ENCODE results near the gene PDLIM3. TPM values are rescaled to one million over a fixed set of nuclear protein-coding genes. Genes with fewer than 3 reads are reported as not detected.

The PDLIM3 gene
- total RNA-seq, 2 donors from 2014 or later = 835 to 1,176 TPM

GRCh38 chr4:185504098-185505047, 30.9 kb downstream of the PDLIM3 start:
- Histone ChIP-seq H3K27ac (peak overlapping the region; percentile 63 to 81), H3K27me3 (replicated peaks; ENCODE audit: insufficient read depth) (no peaks in the 10 kb centered on the region), H3K4me1 (ENCODE audit: control insufficient read depth in 1 of 2, low read depth in 2 of 2) (peaks cover 0 to 7% of the 10 kb centered on the region in 2 donors), H3K4me3 (peak overlapping the region; percentile 11), H3K36me3 (peaks cover 35% of the 10 kb centered on the region), H3K9me3 (no peaks in the 10 kb centered on the region)
- peak; percentile 28 for DNase-seq (ENCODE audit: low spot score)
- ATAC-seq (ENCODE audit: insufficient number of reproducible peaks, low FRiP score, low read depth) = peak; percentile 79
- TF ChIP-seq CTCF (IDR thresholded peaks at IDR 0.05) = no peak

GRCh38 chr4:185502386-185502785, 32.9 kb downstream of the PDLIM3 start:
- H3K36me3 ChIP-seq = peaks cover 35% of the 10 kb centered on the region
- no peak overlapping the region for H3K4me3 ChIP-seq
- no peak for TF ChIP-seq CTCF (IDR thresholded peaks at IDR 0.05)
- no peaks in the 10 kb centered on the region for H3K9me3 ChIP-seq
- no peak for DNase-seq (ENCODE audit: low spot score)
- no peaks in the 10 kb centered on the region for H3K27me3 ChIP-seq (replicated peaks; ENCODE audit: insufficient read depth)
- ATAC-seq (ENCODE audit: insufficient number of reproducible peaks, low FRiP score, low read depth) = no peak
- H3K4me1 ChIP-seq (ENCODE audit: control insufficient read depth in 1 of 2, low read depth in 2 of 2) = peaks cover 0 to 7% of the 10 kb centered on the region in 2 donors
- no peak overlapping the region for H3K27ac ChIP-seq

- ATAC-seq (ENCODE audit: insufficient number of reproducible peaks, low FRiP score, low read depth) = no peak
- peaks cover 0 to 7% of the 10 kb centered on the region in 2 donors for H3K4me1 ChIP-seq (ENCODE audit: control insufficient read depth in 1 of 2, low read depth in 2 of 2)
- no peak for TF ChIP-seq CTCF (IDR thresholded peaks at IDR 0.05)
- DNase-seq (ENCODE audit: low spot score) = no peak
- no peaks in the 10 kb centered on the region for H3K27me3 ChIP-seq (replicated peaks; ENCODE audit: insufficient read depth)
- no peak overlapping the region for H3K4me3 ChIP-seq
- peaks cover 27% of the 10 kb centered on the region for H3K36me3 ChIP-seq
- H3K9me3 ChIP-seq = no peaks in the 10 kb centered on the region
- H3K27ac ChIP-seq = peak overlapping the region in 1 of 2 donors; percentile 1
These were observed 34.7 kb downstream of the PDLIM3 start for GRCh38 chr4:185500576-185500975.

GRCh38 chr4:185500035-185500434, 35.3 kb downstream of the PDLIM3 start:
- Histone ChIP-seq H3K9me3 (no peaks in the 10 kb centered on the region), H3K36me3 (peaks cover 27% of the 10 kb centered on the region), H3K4me3 (no peak overlapping the region), H3K27ac (peak overlapping the region in 1 of 2 donors; percentile 1), H3K27me3 (replicated peaks; ENCODE audit: insufficient read depth) (no peaks in the 10 kb centered on the region), H3K4me1 (ENCODE audit: control insufficient read depth in 1 of 2, low read depth in 2 of 2) (peaks cover 0 to 4% of the 10 kb centered on the region in 2 donors)
- DNase-seq (ENCODE audit: low spot score) = no peak
- no peak for ATAC-seq (ENCODE audit: insufficient number of reproducible peaks, low FRiP score, low read depth)
- TF ChIP-seq CTCF (IDR thresholded peaks at IDR 0.05) = no peak

- H3K27me3 ChIP-seq (replicated peaks; ENCODE audit: insufficient read depth) = no peaks in the 10 kb centered on the region
- no peak overlapping the region for H3K4me3 ChIP-seq
- TF ChIP-seq CTCF (IDR thresholded peaks at IDR 0.05) = no peak
- H3K27ac ChIP-seq = no peak overlapping the region
- no peak for ATAC-seq (ENCODE audit: insufficient number of reproducible peaks, low FRiP score, low read depth)
- DNase-seq (ENCODE audit: low spot score) = no peak
- H3K36me3 ChIP-seq = no peaks in the 10 kb centered on the region
- peaks cover 11% of the 10 kb centered on the region for H3K9me3 ChIP-seq
- H3K4me1 ChIP-seq (ENCODE audit: control insufficient read depth in 1 of 2, low read depth in 2 of 2) = no peaks in the 10 kb centered on the region
These were observed 46.7 kb downstream of the PDLIM3 start for GRCh38 chr4:185488650-185489049.

All from thoracic aorta (tissue), 2 donors.